Cardiac muscle cell (in vitro differentiated cells and primary cell): ENCODE data around the gene RPTN. TPM values are rescaled to one million over a fixed set of nuclear protein-coding genes. Genes with fewer than 3 reads are reported as not detected.
A peak's percentile ranks its signal among the peaks of the same experiment; 100 is the strongest.

Experiments used
- DNase-seq, 2 donors: peaks; one replicate each; pipeline versions ENCODE4 v3.0.0 to v3.0.0-alpha.2; 2010 to 2017; ENCODE audit warnings: low read depth in 1 of 2, low spot score in 1 of 2
- H3K27ac ChIP-seq: fragments of 200-600 bp; sonication (generic); 2 replicates; pipeline ENCODE4 v1.5.1; 2016
- H3K27me3 ChIP-seq: fragments of 200-600 bp; sonication (generic); 2 replicates; pipeline ENCODE4 v1.6.0; 2016; ENCODE audit warnings: control low read depth
- H3K36me3 ChIP-seq: fragments of 200-600 bp; sonication (generic); 2 replicates; pipeline ENCODE4 v1.5.1; 2016; ENCODE audit warnings: control low read depth
- H3K4me1 ChIP-seq: fragments of 200-600 bp; sonication (generic); 2 replicates; pipeline ENCODE4 v1.8.1; 2017; ENCODE audit warnings: low read depth, mild to moderate bottlenecking, mixed run types
- H3K4me3 ChIP-seq: fragments of 200-600 bp; sonication (generic); 2 replicates; pipeline ENCODE4 v1.5.1; 2016; ENCODE audit warnings: mild to moderate bottlenecking
- H3K9me3 ChIP-seq: fragments of 200-600 bp; sonication (generic); 2 replicates; pipeline ENCODE4 v1.5.1; 2017; ENCODE audit warnings: low read depth, mild to moderate bottlenecking, control low read depth
- CTCF ChIP-seq: IDR thresholded peaks from 2 replicates; pipeline ENCODE4 v1.5.1; 2012; ENCODE audit warnings: low read depth, mild to moderate bottlenecking, low read length
- polyA plus RNA-seq: library from polyadenylated mRNA; unstranded; fragments of >200 nt; fragmentation: Nextera tagmentation; extraction: Ambion mirVana; gene quantifications from 2 replicates; pipeline ENCODE4 v1.2.1, GENCODE V29; 2016
- total RNA-seq: library from RNA; depleted of rRNA; stranded (reverse); fragments of >200 nt; gene quantifications from 2 replicates; pipeline ENCODE4 v1.2.3, GENCODE V29; 2016

Gene RPTN
- total and polyA plus RNA-seq, 2 experiments from 2014 or later = not detected

GRCh38 chr1:152107031-152107983 is 51.7 kb downstream of the RPTN start:
- no peak overlapping the region for H3K27ac ChIP-seq
- H3K4me1 ChIP-seq = no peaks in the 10 kb centered on the region
- no peaks in the 10 kb centered on the region for H3K9me3 ChIP-seq
- H3K27me3 ChIP-seq = peaks cover 62% of the 10 kb centered on the region
- no peak overlapping the region for H3K4me3 ChIP-seq
- H3K36me3 ChIP-seq = no peaks in the 10 kb centered on the region
- DNase-seq = no peak
- TF ChIP-seq CTCF = peak; percentile 14

GRCh38 chr1:152104854-152105253 is 54.2 kb downstream of the RPTN start:
- Histone ChIP-seq H3K27ac (no peak overlapping the region), H3K4me3 (no peak overlapping the region), H3K27me3 (peaks cover 38% of the 10 kb centered on the region), H3K9me3 (no peaks in the 10 kb centered on the region), H3K4me1 (no peaks in the 10 kb centered on the region), H3K36me3 (no peaks in the 10 kb centered on the region)
- no peak for TF ChIP-seq CTCF
- no peak for DNase-seq

Other genes with a start within 250 kb of the RPTN start
- 26.8 and 37.5 TPM in 2 replicates for gene THEM4, start 249.7 kb downstream of the RPTN start, total RNA-seq
- gene THEM4, start 249.7 kb downstream of the RPTN start, polyA plus RNA-seq = 42.6 and 61.9 TPM in 2 replicates
- gene S100A10, start 165.4 kb downstream of the RPTN start, total RNA-seq = 14.6 and 19.3 TPM in 2 replicates
- gene S100A10, start 165.4 kb downstream of the RPTN start, polyA plus RNA-seq = 58.9 and 103 TPM in 2 replicates
- 22.5 and 29.6 TPM in 2 replicates for gene S100A11, start 122.2 kb downstream of the RPTN start, total RNA-seq
- 111 and 122 TPM in 2 replicates for gene S100A11, start 122.2 kb downstream of the RPTN start, polyA plus RNA-seq
- gene TCHHL1, start 70.2 kb downstream of the RPTN start, total RNA-seq = not detected in 2 replicates
- gene TCHHL1, start 70.2 kb downstream of the RPTN start, polyA plus RNA-seq = not detected in 2 replicates
- gene TCHH, start 43.8 kb downstream of the RPTN start, total RNA-seq = not detected in 2 replicates
- gene TCHH, start 43.8 kb downstream of the RPTN start, polyA plus RNA-seq = not detected in 2 replicates
- not detected in 2 replicates for gene HRNR, start 65.0 kb upstream of the RPTN start, total RNA-seq
- not detected in 2 replicates for gene HRNR, start 65.0 kb upstream of the RPTN start, polyA plus RNA-seq
- not detected in 2 replicates for gene FLG, start 166.0 kb upstream of the RPTN start, total RNA-seq
- gene FLG, start 166.0 kb upstream of the RPTN start, polyA plus RNA-seq = not detected in 2 replicates
- not detected in 2 replicates for gene FLG2, start 200.8 kb upstream of the RPTN start, total RNA-seq
- gene FLG2, start 200.8 kb upstream of the RPTN start, polyA plus RNA-seq = not detected in 2 replicates